Measurements from ENCODE around the gene GGA1.

Gene GGA1

GRCh38 chr22:37632174-37633088 lies 23.8 kb downstream of the GGA1 start:
- DNase-seq, result peak; percentile 54

- DNase-seq, result peak; percentile 63
Measured at GRCh38 chr22:37633089-37633624, 24.5 kb downstream of the GGA1 start.

GRCh38 chr22:37633625-37634416 lies 25.2 kb downstream of the GGA1 start:
- peak; percentile 94 for DNase-seq

- DNase-seq, result peak; percentile 57
Measured at GRCh38 chr22:37634417-37634924, 25.8 kb downstream of the GGA1 start.

GRCh38 chr22:37635157-37635556 lies 26.5 kb downstream of the GGA1 start:
- DNase-seq, result no peak

GRCh38 chr22:37636186-37636948 lies 27.7 kb downstream of the GGA1 start:
- DNase-seq, result peak; percentile 85

GRCh38 chr22:37636949-37637273 lies 28.3 kb downstream of the GGA1 start:
- DNase-seq, result no peak

- DNase-seq, result peak; percentile 78
Measured at GRCh38 chr22:37638391-37639069, 29.9 kb downstream of the GGA1 start.

- peak; percentile 80 for DNase-seq
Measured at GRCh38 chr22:37639070-37639760, 30.6 kb downstream of the GGA1 start, which contains the start of gene SH3BP1. SH3BP1 (plus strand) TSS chr22:37639669; CDS start chr22:37639788, 119 bp downstream.

GRCh38 chr22:37639771-37640590 lies 31.3 kb downstream of the GGA1 start:
- peak; percentile 67 for DNase-seq

- DNase-seq, result no peak
Measured at GRCh38 chr22:37640591-37641560, 32.2 kb downstream of the GGA1 start.

- DNase-seq, result peak; percentile 30
Measured at GRCh38 chr22:37641561-37641949, 32.9 kb downstream of the GGA1 start.

GRCh38 chr22:37643225-37643847 lies 34.7 kb downstream of the GGA1 start:
- DNase-seq, result peak; percentile 90

- no peak for DNase-seq
Measured at GRCh38 chr22:37647317-37647716, 38.7 kb downstream of the GGA1 start.

- DNase-seq, result peak; percentile 89
Measured at GRCh38 chr22:37647928-37648327, 39.3 kb downstream of the GGA1 start.

GRCh38 chr22:37650463-37651136 lies 42.0 kb downstream of the GGA1 start:
- DNase-seq, result no peak

- DNase-seq, result no peak
Measured at GRCh38 chr22:37654563-37655251, 46.1 kb downstream of the GGA1 start.

- DNase-seq, result no peak
Measured at GRCh38 chr22:37655252-37655563, 46.6 kb downstream of the GGA1 start.

Data from hematopoietic multipotent progenitor cell treated with erythropoietin and hydrocortisone succinate and interleukin-3 and kit ligand, for 4 days (in vitro differentiated cells).